BE2C (cell line): ENCODE measurements around the gene PHF20.
"Not testable (repeated sequence)": the region's sequence is repeated elsewhere in the genome, so short reads cannot be mapped to it uniquely, and the experiment has no call there.

Source experiments
- DNase-seq: peaks from one replicate; pipeline ENCODE4 v3.0.0-alpha.2; 2020
- H3K27me3 ChIP-seq: fragments of 250-450 bp; sonication (Bioruptor Pico); 2 replicates; pipeline ENCODE4 v1.5.1; 2020; ENCODE audit warnings: mild to moderate bottlenecking
- H3K36me3 ChIP-seq: fragments of 250-450 bp; sonication (Bioruptor Pico); 2 replicates; pipeline ENCODE4 v1.5.1; 2020; ENCODE audit warnings: mild to moderate bottlenecking
- H3K4me1 ChIP-seq: fragments of 250-450 bp; sonication (Bioruptor Pico); 2 replicates; pipeline ENCODE4 v1.5.1; 2020
- H3K4me3 ChIP-seq: 2 replicates; pipeline ENCODE4 v1.5.1; 2011; ENCODE audit warnings: low read depth, low read length
- H3K9me3 ChIP-seq: fragments of 250-450 bp; sonication (Bioruptor Pico); 2 replicates; pipeline ENCODE4 v1.5.1; 2020
- TF ChIP-seq, protein P1 (sequence below): IDR thresholded peaks from 2 replicates; pipeline ENCODE4 v1.5.1; 2012; ENCODE audit warnings: mild to moderate bottlenecking, low read depth, low read length

The PHF20 gene

GRCh38 chr20:35991142-35991771 is 219.4 kb downstream of the PHF20 start:
- Histone ChIP-seq H3K4me3 (no peak overlapping the region), H3K36me3 (no peaks in the 10 kb centered on the region), H3K4me1 (peaks cover 3% of the 10 kb centered on the region), H3K9me3 (no peaks in the 10 kb centered on the region), H3K27me3 (no peaks in the 10 kb centered on the region)
- TF ChIP-seq, protein P1, sequence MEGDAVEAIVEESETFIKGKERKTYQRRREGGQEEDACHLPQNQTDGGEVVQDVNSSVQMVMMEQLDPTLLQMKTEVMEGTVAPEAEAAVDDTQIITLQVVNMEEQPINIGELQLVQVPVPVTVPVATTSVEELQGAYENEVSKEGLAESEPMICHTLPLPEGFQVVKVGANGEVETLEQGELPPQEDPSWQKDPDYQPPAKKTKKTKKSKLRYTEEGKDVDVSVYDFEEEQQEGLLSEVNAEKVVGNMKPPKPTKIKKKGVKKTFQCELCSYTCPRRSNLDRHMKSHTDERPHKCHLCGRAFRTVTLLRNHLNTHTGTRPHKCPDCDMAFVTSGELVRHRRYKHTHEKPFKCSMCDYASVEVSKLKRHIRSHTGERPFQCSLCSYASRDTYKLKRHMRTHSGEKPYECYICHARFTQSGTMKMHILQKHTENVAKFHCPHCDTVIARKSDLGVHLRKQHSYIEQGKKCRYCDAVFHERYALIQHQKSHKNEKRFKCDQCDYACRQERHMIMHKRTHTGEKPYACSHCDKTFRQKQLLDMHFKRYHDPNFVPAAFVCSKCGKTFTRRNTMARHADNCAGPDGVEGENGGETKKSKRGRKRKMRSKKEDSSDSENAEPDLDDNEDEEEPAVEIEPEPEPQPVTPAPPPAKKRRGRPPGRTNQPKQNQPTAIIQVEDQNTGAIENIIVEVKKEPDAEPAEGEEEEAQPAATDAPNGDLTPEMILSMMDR: peak; percentile 69
- DNase-seq: peak; percentile 56

- DNase-seq: peak; percentile 53
- no peaks in the 10 kb centered on the region for H3K36me3 ChIP-seq
- peak overlapping the region; percentile 19; the same call in 1 of the 2 replicates for H3K4me3 ChIP-seq
- no peaks in the 10 kb centered on the region for H3K9me3 ChIP-seq
- TF ChIP-seq, protein P1: peak; percentile 95
- no peaks in the 10 kb centered on the region for H3K27me3 ChIP-seq
- H3K4me1 ChIP-seq: peaks cover 3% of the 10 kb centered on the region
Observed at GRCh38 chr20:35992713-35993335, 221.0 kb downstream of the PHF20 start.

GRCh38 chr20:35994994-35995453 is 223.2 kb downstream of the PHF20 start:
- Histone ChIP-seq H3K9me3 (no peaks in the 10 kb centered on the region), H3K27me3 (no peaks in the 10 kb centered on the region), H3K4me1 (peaks cover 3% of the 10 kb centered on the region), H3K4me3 (no peak overlapping the region), H3K36me3 (no peaks in the 10 kb centered on the region)
- TF ChIP-seq, protein P1: peak; percentile 98
- peak; percentile 91 for DNase-seq

DNA sequence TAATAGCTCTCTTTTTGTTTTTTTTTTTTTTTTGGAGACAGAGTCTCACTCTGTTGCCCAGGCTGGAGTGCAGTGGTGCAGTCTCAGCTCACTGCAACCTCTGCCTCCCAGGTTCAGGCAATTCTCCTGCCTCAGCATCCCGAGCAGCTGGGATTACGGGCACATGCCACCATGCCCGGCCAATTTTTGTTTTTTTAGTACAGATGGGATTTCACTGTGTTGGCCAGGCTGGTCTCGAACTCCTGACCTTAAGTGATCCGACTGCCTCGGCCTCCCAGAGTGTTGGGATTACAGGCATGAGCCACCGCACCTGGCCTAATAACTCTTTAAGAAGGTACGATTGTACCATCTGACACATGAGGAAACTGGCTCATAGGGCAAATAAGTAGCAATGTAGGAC is 224.7 kb downstream of the PHF20 start:
- H3K27me3 ChIP-seq, H3K4me3 ChIP-seq, H3K36me3 ChIP-seq, DNase-seq, H3K9me3 ChIP-seq, H3K4me1 ChIP-seq: not testable (repeated sequence)
